ENCODE results near the gene FAHD2A. TPM values are rescaled to one million over a fixed set of nuclear protein-coding genes. Genes with fewer than 3 reads are reported as not detected.

The FAHD2A gene
- polyA plus RNA-seq, 4 donors, result 27.5 to 162 (median 58.2) TPM

DNA sequence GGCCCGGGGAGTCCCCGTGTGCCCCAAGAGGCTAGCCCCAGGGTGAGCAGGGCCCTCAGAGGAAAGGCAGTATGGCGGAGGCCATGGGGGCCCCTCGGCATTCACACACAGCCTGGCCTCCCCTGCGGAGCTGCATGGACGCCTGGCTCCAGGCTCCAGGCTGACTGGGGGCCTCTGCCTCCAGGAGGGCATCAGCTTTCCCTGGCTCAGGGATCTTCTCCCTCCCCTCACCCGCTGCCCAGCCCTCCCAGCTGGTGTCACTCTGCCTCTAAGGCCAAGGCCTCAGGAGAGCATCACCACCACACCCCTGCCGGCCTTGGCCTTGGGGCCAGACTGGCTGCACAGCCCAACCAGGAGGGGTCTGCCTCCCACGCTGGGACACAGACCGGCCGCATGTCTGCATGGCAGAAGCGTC is 16.9 kb upstream of the FAHD2A start:
- Histone ChIP-seq H3K4me1 (ENCODE audit: control insufficient read depth in 3 of 3, insufficient read depth in 2 of 3, low read depth in 1 of 3, low read length in 2 of 3) (peaks cover 4 to 37% (median 8%) of the 10 kb centered on the region in 3 donors), H3K9me3 (ENCODE audit: control insufficient read depth in 2 of 2, insufficient read depth in 1 of 2, low read depth in 1 of 2, low read length in 1 of 2) (no peaks in the 10 kb centered on the region), H3K4me3 (ENCODE audit: low read depth in 1 of 3, low read length in 3 of 3) (no peak overlapping the region), H3K27me3 (ENCODE audit: control insufficient read depth in 3 of 3, insufficient read depth in 3 of 3, low read length in 3 of 3) (no peaks in the 10 kb centered on the region), H3K36me3 (ENCODE audit: control insufficient read depth in 3 of 3, insufficient read depth in 2 of 3, low read depth in 1 of 3, low read length in 3 of 3) (no peaks in the 10 kb centered on the region), H3K27ac (ENCODE audit: low read depth in 1 of 3, low read length in 2 of 3) (peak overlapping the region in 1 of 3 donors; percentile 93)
- DNase-seq, result no peak
- no peak for FAIRE-seq
- WGBS, 3 donors, result 83 to 96% (median 93%) methylated on average over 10 to 12 of the region's 12 CpGs

DNA sequence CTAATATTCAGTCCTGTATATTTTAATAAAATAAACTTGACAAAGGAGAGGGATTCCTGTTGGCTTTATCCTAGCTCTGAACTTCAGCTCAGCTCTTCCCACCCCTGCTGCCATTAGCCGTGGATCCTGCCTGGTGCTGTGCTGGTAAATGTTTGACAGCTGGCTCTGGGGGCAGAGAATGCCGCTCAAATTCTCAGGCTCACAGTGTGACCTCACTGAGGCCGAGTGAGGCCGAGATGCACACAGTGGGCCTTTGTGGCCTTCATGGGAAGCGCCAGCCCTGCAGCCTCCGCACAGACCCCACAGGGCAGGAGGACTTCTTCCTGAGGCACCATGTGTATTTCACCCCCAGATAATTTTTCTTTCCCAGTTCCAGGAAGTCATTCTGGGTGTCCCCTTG is 16.5 kb upstream of the FAHD2A start:
- H3K27ac ChIP-seq (ENCODE audit: low read depth in 1 of 3, low read length in 2 of 3), result no peak overlapping the region
- no peak for DNase-seq
- FAIRE-seq, result no peak

DNA sequence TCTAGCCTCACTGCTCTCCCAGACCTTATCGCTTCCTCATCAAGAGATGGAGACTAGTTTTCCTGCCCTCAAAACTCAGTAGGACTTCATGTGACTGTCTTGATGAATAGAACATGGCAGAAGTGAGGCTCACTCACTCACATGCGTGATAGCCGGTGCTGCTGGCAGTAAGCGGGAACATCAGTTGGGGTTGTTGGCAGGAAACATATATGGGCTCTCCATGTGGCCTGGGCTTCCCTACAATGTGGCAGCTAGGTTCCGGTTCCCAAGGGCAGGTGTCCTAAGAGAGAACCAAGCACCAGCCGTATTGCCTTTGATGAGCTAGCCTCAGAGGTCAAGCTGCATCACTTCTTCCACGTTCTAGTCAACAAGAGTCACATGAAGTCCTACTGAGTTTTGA is 15.2 kb upstream of the FAHD2A start:
- DNase-seq (no peak), FAIRE-seq (no peak)
- no peak overlapping the region for H3K4me3 ChIP-seq (ENCODE audit: low read depth in 1 of 3, low read length in 3 of 3)
- no peak overlapping the region for H3K27ac ChIP-seq (ENCODE audit: low read depth in 1 of 3, low read length in 2 of 3)
- H3K27me3 ChIP-seq (ENCODE audit: control insufficient read depth in 3 of 3, insufficient read depth in 3 of 3, low read length in 3 of 3), result no peaks in the 10 kb centered on the region
- no peaks in the 10 kb centered on the region for H3K9me3 ChIP-seq (ENCODE audit: control insufficient read depth in 2 of 2, insufficient read depth in 1 of 2, low read depth in 1 of 2, low read length in 1 of 2)
- no peaks in the 10 kb centered on the region for H3K36me3 ChIP-seq (ENCODE audit: control insufficient read depth in 3 of 3, insufficient read depth in 2 of 3, low read depth in 1 of 3, low read length in 3 of 3)
- peaks cover 4 to 53% (median 12%) of the 10 kb centered on the region in 3 donors for H3K4me1 ChIP-seq (ENCODE audit: control insufficient read depth in 3 of 3, insufficient read depth in 2 of 3, low read depth in 1 of 3, low read length in 2 of 3)
- WGBS, 3 donors, result 93 to 95% (median 95%) methylated on average over 7 of the region's 7 CpGs

More for the DNA sequence above, 16.5 kb upstream of the FAHD2A start:
- no peaks in the 10 kb centered on the region for H3K36me3 ChIP-seq (ENCODE audit: control insufficient read depth in 3 of 3, insufficient read depth in 2 of 3, low read depth in 1 of 3, low read length in 3 of 3)
- H3K9me3 ChIP-seq (ENCODE audit: control insufficient read depth in 2 of 2, insufficient read depth in 1 of 2, low read depth in 1 of 2, low read length in 1 of 2), result no peaks in the 10 kb centered on the region
- 86 to 92% (median 90%) methylated on average over 6 of the region's 6 CpGs for whole genome bisulfite sequencing, 3 donors
- no peaks in the 10 kb centered on the region for H3K27me3 ChIP-seq (ENCODE audit: control insufficient read depth in 3 of 3, insufficient read depth in 3 of 3, low read length in 3 of 3)
- H3K4me3 ChIP-seq (ENCODE audit: low read depth in 1 of 3, low read length in 3 of 3), result no peak overlapping the region
- H3K4me1 ChIP-seq (ENCODE audit: control insufficient read depth in 3 of 3, insufficient read depth in 2 of 3, low read depth in 1 of 3, low read length in 2 of 3), result peaks cover 4 to 41% (median 8%) of the 10 kb centered on the region in 3 donors

DNA sequence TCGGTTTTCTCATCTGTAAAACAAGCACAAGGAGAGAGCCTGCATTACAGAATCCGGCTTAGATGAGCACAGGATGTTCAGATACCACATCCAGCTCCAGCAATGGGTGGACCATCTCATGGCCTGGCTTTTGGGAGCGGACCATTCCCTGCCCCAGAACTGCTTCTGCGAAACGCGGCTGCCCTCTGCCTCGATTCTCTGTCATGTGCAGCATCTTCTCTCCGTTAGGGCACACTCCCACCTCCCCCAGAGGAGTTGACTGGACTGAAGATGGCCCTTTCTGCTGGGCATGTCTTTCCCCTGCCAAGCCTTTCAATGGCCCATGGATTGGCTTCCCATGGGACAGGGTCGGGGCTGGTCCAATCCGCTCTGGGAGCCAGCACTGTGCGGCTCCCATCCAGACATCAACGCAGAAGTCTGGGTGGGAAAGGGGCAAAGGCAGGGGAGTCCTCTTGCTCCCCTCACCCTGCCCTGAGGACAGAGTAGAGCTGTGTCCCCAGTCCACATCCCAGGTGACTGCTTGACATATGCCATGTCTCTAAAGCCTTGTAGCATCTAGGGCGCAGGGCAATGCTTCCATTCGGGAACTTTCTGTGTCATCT is 14.3 kb upstream of the FAHD2A start:
- Histone ChIP-seq H3K36me3 (ENCODE audit: control insufficient read depth in 3 of 3, insufficient read depth in 2 of 3, low read depth in 1 of 3, low read length in 3 of 3) (no peaks in the 10 kb centered on the region), H3K4me3 (ENCODE audit: low read depth in 1 of 3, low read length in 3 of 3) (no peak overlapping the region), H3K9me3 (ENCODE audit: control insufficient read depth in 2 of 2, insufficient read depth in 1 of 2, low read depth in 1 of 2, low read length in 1 of 2) (no peaks in the 10 kb centered on the region), H3K27ac (ENCODE audit: low read depth in 1 of 3, low read length in 2 of 3) (no peak overlapping the region), H3K27me3 (ENCODE audit: control insufficient read depth in 3 of 3, insufficient read depth in 3 of 3, low read length in 3 of 3) (no peaks in the 10 kb centered on the region), H3K4me1 (ENCODE audit: control insufficient read depth in 3 of 3, insufficient read depth in 2 of 3, low read depth in 1 of 3, low read length in 2 of 3) (peaks cover 4 to 62% (median 12%) of the 10 kb centered on the region in 3 donors)
- WGBS, 3 donors, result 89 to 91% (median 89%) methylated on average over 14 of the region's 14 CpGs
- no peak for FAIRE-seq
- DNase-seq, result no peak

DNA sequence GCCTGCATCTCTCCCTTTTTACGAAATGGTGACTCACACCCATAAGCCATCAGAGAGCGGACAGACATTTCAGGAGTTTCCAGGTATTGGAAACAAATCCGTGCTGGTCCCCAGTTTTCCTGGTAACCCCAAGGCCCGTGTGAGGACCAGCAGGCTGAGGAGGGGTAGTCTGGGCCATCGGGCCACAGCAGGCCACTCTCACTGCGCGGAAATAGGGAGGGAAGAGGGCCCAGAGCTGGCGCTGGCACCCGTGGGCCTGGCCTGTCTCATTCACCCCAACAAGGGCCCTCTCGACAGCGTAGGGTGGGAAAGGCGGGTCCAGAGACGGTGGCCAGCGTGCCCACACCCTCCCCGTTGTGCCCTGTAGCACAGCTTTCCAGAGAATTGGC is 13.7 kb upstream of the FAHD2A start:
- FAIRE-seq (no peak), DNase-seq (no peak)
- Histone ChIP-seq H3K4me1 (ENCODE audit: control insufficient read depth in 3 of 3, insufficient read depth in 2 of 3, low read depth in 1 of 3, low read length in 2 of 3) (peaks cover 4 to 63% (median 10%) of the 10 kb centered on the region in 3 donors), H3K27ac (ENCODE audit: low read depth in 1 of 3, low read length in 2 of 3) (peak overlapping the region in 1 of 3 donors; percentile 92), H3K4me3 (ENCODE audit: low read depth in 1 of 3, low read length in 3 of 3) (no peak overlapping the region), H3K36me3 (ENCODE audit: control insufficient read depth in 3 of 3, insufficient read depth in 2 of 3, low read depth in 1 of 3, low read length in 3 of 3) (no peaks in the 10 kb centered on the region), H3K9me3 (ENCODE audit: control insufficient read depth in 2 of 2, insufficient read depth in 1 of 2, low read depth in 1 of 2, low read length in 1 of 2) (no peaks in the 10 kb centered on the region), H3K27me3 (ENCODE audit: control insufficient read depth in 3 of 3, insufficient read depth in 3 of 3, low read length in 3 of 3) (no peaks in the 10 kb centered on the region)
- WGBS, 3 donors, result 57 to 73% (median 68%) methylated on average over 13 to 15 of the region's 15 CpGs

DNA sequence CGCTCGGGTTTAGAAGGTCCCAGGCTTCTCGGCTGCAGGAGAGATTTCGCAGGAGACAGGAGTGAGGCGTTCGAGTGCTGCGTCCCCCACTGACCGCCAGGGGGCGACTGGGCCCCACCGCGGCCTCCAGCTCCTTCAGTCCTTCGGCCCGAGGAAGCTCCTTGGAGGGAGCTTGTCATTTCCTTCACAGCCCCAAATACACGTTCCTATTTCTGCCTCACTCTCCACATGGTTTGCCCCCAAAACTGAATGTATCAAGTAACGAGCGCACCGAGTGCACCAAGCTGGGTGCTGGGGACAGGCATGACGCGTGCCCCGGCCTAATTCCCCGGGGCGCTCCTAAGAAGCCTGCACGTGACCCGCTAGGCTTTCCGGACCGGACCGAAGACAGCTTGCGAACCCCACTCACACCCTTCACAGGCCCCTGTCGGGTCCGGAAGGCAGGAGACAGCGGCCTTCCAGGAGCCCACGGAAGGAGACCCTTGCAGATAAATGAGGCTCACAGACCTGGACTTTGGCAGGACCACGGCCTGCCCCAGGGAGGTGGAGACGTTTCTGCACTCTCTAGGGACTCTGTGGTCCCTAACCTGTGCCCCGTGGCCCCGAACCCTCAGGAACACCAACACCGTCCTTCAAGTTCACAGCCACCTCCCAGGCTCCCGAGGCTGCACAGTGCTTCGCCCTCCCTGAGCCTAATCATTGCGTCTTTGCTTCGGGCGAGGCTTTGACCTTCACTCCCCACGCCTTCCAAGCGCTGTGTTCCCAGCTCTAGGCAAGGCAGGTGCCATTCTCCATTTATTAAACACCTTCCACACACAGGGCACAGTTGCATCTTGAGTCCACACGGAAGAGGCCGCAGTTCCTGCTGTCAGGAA is 13.0 kb upstream of the FAHD2A start:
- WGBS, 3 donors, result 45 to 56% (median 52%) methylated on average over 45 to 46 of the region's 46 CpGs
- Histone ChIP-seq H3K9me3 (ENCODE audit: control insufficient read depth in 2 of 2, insufficient read depth in 1 of 2, low read depth in 1 of 2, low read length in 1 of 2) (no peaks in the 10 kb centered on the region), H3K27me3 (ENCODE audit: control insufficient read depth in 3 of 3, insufficient read depth in 3 of 3, low read length in 3 of 3) (no peaks in the 10 kb centered on the region), H3K36me3 (ENCODE audit: control insufficient read depth in 3 of 3, insufficient read depth in 2 of 3, low read depth in 1 of 3, low read length in 3 of 3) (no peaks in the 10 kb centered on the region), H3K27ac (ENCODE audit: low read depth in 1 of 3, low read length in 2 of 3) (peak overlapping the region; percentile 89 to 92 (median 90)), H3K4me1 (ENCODE audit: control insufficient read depth in 3 of 3, insufficient read depth in 2 of 3, low read depth in 1 of 3, low read length in 2 of 3) (peaks cover 2 to 57% (median 9%) of the 10 kb centered on the region in 3 donors), H3K4me3 (ENCODE audit: low read depth in 1 of 3, low read length in 3 of 3) (no peak overlapping the region)
- FAIRE-seq (no peak), DNase-seq (peak; percentile 78 to 97)

DNA sequence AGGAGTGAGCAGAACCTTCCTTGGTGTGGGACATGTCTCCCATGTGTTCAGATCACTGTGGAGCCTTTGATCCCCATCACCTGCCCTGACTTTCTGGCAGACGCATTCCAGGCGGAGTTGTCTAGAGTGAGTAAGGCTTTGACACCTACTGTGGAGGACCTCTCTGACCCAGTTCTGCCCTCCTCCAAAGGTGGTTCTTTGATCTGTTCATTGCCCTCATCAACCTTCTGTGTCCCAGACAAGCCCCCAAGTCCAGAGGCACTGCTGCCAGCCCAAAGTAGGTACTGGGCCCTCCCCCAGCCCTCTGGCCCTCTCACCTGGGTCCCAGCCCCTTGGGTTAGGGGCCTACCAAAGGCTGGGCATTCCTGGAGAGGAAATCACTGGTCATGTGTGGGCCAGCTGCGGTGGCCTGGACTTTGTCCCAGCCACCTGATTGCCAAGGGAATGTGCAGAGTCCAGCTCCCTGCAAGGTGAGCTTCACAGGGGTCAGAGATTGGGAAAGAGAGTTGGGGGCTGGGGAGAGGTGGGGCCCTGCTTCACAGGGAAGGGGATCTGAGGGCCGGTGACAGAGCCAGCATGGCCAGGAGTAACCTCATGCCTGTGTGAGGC is 12.1 kb upstream of the FAHD2A start:
- WGBS, 3 donors, result 34 to 71% (median 35%) methylated on average over 4 of the region's 4 CpGs
- FAIRE-seq, result no peak
- Histone ChIP-seq H3K9me3 (ENCODE audit: control insufficient read depth in 2 of 2, insufficient read depth in 1 of 2, low read depth in 1 of 2, low read length in 1 of 2) (no peaks in the 10 kb centered on the region), H3K4me1 (ENCODE audit: control insufficient read depth in 3 of 3, insufficient read depth in 2 of 3, low read depth in 1 of 3, low read length in 2 of 3) (peaks cover 0 to 50% (median 4%) of the 10 kb centered on the region in 3 donors), H3K27me3 (ENCODE audit: control insufficient read depth in 3 of 3, insufficient read depth in 3 of 3, low read length in 3 of 3) (no peaks in the 10 kb centered on the region), H3K27ac (ENCODE audit: low read depth in 1 of 3, low read length in 2 of 3) (peak overlapping the region; percentile 89 to 92 (median 90)), H3K36me3 (ENCODE audit: control insufficient read depth in 3 of 3, insufficient read depth in 2 of 3, low read depth in 1 of 3, low read length in 3 of 3) (no peaks in the 10 kb centered on the region), H3K4me3 (ENCODE audit: low read depth in 1 of 3, low read length in 3 of 3) (no peak overlapping the region)
- DNase-seq, result peak; percentile 86 to 92

DNA sequence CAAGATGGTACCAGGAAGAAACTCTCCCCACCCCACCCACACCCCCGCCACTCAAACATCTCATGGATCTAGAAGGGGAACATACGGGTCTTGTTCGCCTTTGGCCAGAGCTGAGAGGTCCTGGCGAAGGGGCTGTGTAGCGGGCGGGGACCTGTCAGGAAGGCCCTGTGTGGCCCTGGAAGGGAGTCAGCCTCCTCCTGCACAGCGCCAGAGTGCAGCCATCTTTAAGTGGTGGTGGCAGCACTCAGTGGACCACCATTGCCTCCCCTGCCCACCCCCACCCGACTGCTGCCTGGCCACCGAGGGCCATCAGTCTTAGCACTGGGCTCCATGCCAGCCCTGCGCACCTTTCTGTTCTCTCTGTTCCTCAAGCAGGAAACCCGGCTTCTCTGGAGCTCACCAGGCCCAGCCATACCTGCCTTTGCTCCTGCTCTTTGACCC is 11.6 kb upstream of the FAHD2A start:
- no peak overlapping the region for H3K4me3 ChIP-seq (ENCODE audit: low read depth in 1 of 3, low read length in 3 of 3)
- no peaks in the 10 kb centered on the region for H3K36me3 ChIP-seq (ENCODE audit: control insufficient read depth in 3 of 3, insufficient read depth in 2 of 3, low read depth in 1 of 3, low read length in 3 of 3)
- DNase-seq (peak in 1 of 2 donors; percentile 78), FAIRE-seq (no peak)
- H3K9me3 ChIP-seq (ENCODE audit: control insufficient read depth in 2 of 2, insufficient read depth in 1 of 2, low read depth in 1 of 2, low read length in 1 of 2), result no peaks in the 10 kb centered on the region
- H3K27me3 ChIP-seq (ENCODE audit: control insufficient read depth in 3 of 3, insufficient read depth in 3 of 3, low read length in 3 of 3), result no peaks in the 10 kb centered on the region
- H3K4me1 ChIP-seq (ENCODE audit: control insufficient read depth in 3 of 3, insufficient read depth in 2 of 3, low read depth in 1 of 3, low read length in 2 of 3), result peaks cover 0 to 47% (median 4%) of the 10 kb centered on the region in 3 donors
- peak overlapping the region; percentile 89 to 92 (median 90) for H3K27ac ChIP-seq (ENCODE audit: low read depth in 1 of 3, low read length in 2 of 3)
- 54 to 76% (median 54%) methylated on average over 8 to 11 of the region's 11 CpGs for WGBS, 3 donors
